Measurements from ENCODE around the gene GFAP. TPM values are rescaled to one million over a fixed set of nuclear protein-coding genes. Genes with fewer than 3 reads are reported as not detected.
A peak's percentile ranks its signal among the peaks of the same experiment; 100 is the strongest.

The GFAP gene
- total RNA-seq, 1 donor from 2014 or later = not detected

GRCh38 chr17:44921122-44921882, 6.0 kb upstream of the GFAP start:
- Mint-ChIP-seq H3K4me1 (ENCODE audit: unreplicated experiment) (peaks cover 26% of the 10 kb centered on the region), H3K27ac (ENCODE audit: unreplicated experiment) (no peak overlapping the region)
- no peak for DNase-seq (ENCODE audit: extremely low spot score, unreplicated experiment)

DNA sequence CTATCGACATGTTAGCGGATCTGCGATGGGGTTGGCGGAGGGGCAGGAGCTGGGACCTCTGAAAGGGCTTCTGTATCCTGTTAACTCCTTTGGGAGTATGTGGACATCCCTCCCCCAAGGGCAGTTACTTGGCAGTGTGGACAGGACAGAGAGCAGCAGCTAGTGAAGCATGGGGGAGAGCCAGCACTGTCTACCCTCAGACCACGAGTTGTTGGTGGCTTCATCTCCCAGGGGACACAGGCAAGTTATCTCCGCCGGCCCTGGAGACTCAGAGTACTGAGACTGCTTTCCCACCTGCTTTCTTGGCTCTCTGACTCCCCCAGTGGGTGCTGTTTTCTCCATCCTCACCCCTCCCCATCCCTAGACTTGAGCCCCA, 5.3 kb upstream of the GFAP start:
- Mint-ChIP-seq H3K27ac (ENCODE audit: unreplicated experiment) (no peak overlapping the region), H3K4me3 (ENCODE audit: unreplicated experiment) (no peak overlapping the region), H3K27me3 (ENCODE audit: unreplicated experiment) (peaks cover 3% of the 10 kb centered on the region), H3K36me3 (ENCODE audit: unreplicated experiment) (no peaks in the 10 kb centered on the region), H3K4me1 (ENCODE audit: unreplicated experiment) (peaks cover 29% of the 10 kb centered on the region), H3K9me3 (ENCODE audit: unreplicated experiment) (no peaks in the 10 kb centered on the region)
- TF ChIP-seq CTCF (IDR thresholded peaks at IDR 0.05) = no peak
- DNase-seq (ENCODE audit: extremely low spot score, unreplicated experiment) = no peak

More at GRCh38 chr17:44921122-44921882, 6.0 kb upstream of the GFAP start:
- peaks cover 3% of the 10 kb centered on the region for H3K27me3 Mint-ChIP-seq (ENCODE audit: unreplicated experiment)
- no peak for TF ChIP-seq CTCF (IDR thresholded peaks at IDR 0.05)
- H3K9me3 Mint-ChIP-seq (ENCODE audit: unreplicated experiment) = no peaks in the 10 kb centered on the region
- peaks cover 2% of the 10 kb centered on the region for H3K36me3 Mint-ChIP-seq (ENCODE audit: unreplicated experiment)
- H3K4me3 Mint-ChIP-seq (ENCODE audit: unreplicated experiment) = no peak overlapping the region

DNA sequence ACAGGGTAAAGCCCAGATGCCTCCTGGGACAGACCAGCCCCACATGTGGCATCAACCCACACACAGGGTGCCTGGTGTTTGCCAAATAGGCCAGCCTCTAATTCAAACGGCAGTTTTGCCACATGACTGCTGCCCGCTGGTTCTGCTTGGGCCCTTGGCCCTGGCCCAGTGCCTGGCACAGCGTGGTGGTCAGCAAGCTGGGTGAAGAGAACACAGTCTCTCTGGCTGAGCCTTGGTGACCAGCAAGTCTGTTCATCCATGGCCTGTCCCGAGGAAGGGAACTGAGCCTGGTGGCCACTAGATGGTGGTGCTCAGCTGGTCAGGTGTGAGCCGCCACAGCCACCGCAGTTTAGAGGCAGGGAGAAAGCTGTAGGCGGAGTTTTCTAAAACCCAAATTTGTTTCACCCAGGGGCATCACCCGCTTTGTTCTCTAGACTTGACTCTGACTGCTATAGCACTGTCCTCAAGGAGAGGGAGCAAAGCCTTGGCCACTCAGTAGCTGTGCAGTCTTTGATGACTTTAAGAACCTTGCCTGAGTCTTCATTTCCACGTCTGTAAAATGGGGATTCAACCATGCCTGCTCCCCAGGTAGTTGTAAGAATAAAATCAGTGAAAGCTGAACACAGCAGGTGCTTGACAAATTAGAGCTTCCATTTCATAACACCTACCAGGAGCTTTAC, 4.7 kb upstream of the GFAP start:
- H3K27ac Mint-ChIP-seq (ENCODE audit: unreplicated experiment) = no peak overlapping the region

GRCh38 chr17:44919411-44919810, 4.1 kb upstream of the GFAP start:
- no peaks in the 10 kb centered on the region for H3K36me3 Mint-ChIP-seq (ENCODE audit: unreplicated experiment)

More for the DNA sequence above, 4.7 kb upstream of the GFAP start:
- Mint-ChIP-seq H3K4me3 (ENCODE audit: unreplicated experiment) (no peak overlapping the region), H3K36me3 (ENCODE audit: unreplicated experiment) (no peaks in the 10 kb centered on the region), H3K4me1 (ENCODE audit: unreplicated experiment) (peaks cover 29% of the 10 kb centered on the region), H3K9me3 (ENCODE audit: unreplicated experiment) (no peaks in the 10 kb centered on the region), H3K27me3 (ENCODE audit: unreplicated experiment) (peaks cover 3% of the 10 kb centered on the region)
- DNase-seq (ENCODE audit: extremely low spot score, unreplicated experiment) = no peak
- TF ChIP-seq CTCF (IDR thresholded peaks at IDR 0.05) = peak; percentile 93

More at GRCh38 chr17:44919411-44919810, 4.1 kb upstream of the GFAP start:
- no peak overlapping the region for H3K4me3 Mint-ChIP-seq (ENCODE audit: unreplicated experiment)
- H3K27ac Mint-ChIP-seq (ENCODE audit: unreplicated experiment) = no peak overlapping the region
- no peak for DNase-seq (ENCODE audit: extremely low spot score, unreplicated experiment)
- H3K4me1 Mint-ChIP-seq (ENCODE audit: unreplicated experiment) = peaks cover 29% of the 10 kb centered on the region
- H3K27me3 Mint-ChIP-seq (ENCODE audit: unreplicated experiment) = peaks cover 3% of the 10 kb centered on the region
- no peak for TF ChIP-seq CTCF (IDR thresholded peaks at IDR 0.05)
- no peaks in the 10 kb centered on the region for H3K9me3 Mint-ChIP-seq (ENCODE audit: unreplicated experiment)

Measured in osteocyte (in vitro differentiated cells).